HEK293 (cell line): ENCODE measurements around the gene EFCAB9.

Source experiments
- CTCF ChIA-PET: fragments of 350-600 bp; formaldehyde crosslinking; extraction: SDS; loops from one replicate; lab custom pipeline; 2021; ENCODE audit warnings: antibody characterized with exemption; lab: Yijun Ruan, JAX
- POLR2A ChIA-PET: fragments of 300-600 bp; formaldehyde crosslinking; extraction: SDS; loops from one replicate; lab custom pipeline; 2020; ENCODE audit warnings: antibody characterized with exemption, inconsistent platforms; lab: Yijun Ruan, JAX
- H3K27ac ChIP-seq: fragments of 200-500 bp; sonication (Bioruptor generic); 2 replicates; pipeline ENCODE4 v1.5.1; 2014; ENCODE audit warnings: low read depth, low read length, control low read depth, inconsistent platforms; ENCODE audit errors: extremely low read depth
- H3K36me3 ChIP-seq, 2 experiments: fragments of 200-500 bp in 1 of 2; sonication (Bioruptor generic) in 1 of 2; 1 replicate in 1 of 2; 2 replicates in 1 of 2; pipeline ENCODE4 v1.5.1; 2014 to 2017; ENCODE audit warnings: inconsistent platforms in 2 of 2, low read length in 2 of 2; ENCODE audit not compliant: control insufficient read depth in 2 of 2, insufficient read depth in 1 of 2
- H3K4me1 ChIP-seq: fragments of 200-500 bp; sonication (Bioruptor generic); 2 replicates; pipeline ENCODE4 v1.5.1; 2014; ENCODE audit warnings: mild to moderate bottlenecking, low read length, inconsistent platforms; ENCODE audit not compliant: control insufficient read depth, insufficient read depth
- H3K4me3 ChIP-seq: 2 replicates; pipeline ENCODE4 v1.5.1; 2011; ENCODE audit warnings: low read depth, mild to moderate bottlenecking, control low read depth, low read length, moderate library complexity
- H3K9me3 ChIP-seq: fragments of 200-500 bp; sonication (Bioruptor generic); 2 replicates; pipeline ENCODE4 v1.5.1; 2014; ENCODE audit warnings: low read depth, low read length, inconsistent platforms; ENCODE audit not compliant: control insufficient read depth, insufficient read depth
- GLI2 ChIP-seq: fragments of 450-650 bp; formaldehyde crosslinking; IDR thresholded peaks from 2 replicates; pipeline ENCODE4; 2017; ENCODE audit warnings: missing biosample characterization, missing genetic modification characterization, low read depth, borderline replicate concordance
- MEIS1 ChIP-seq: sonication (generic); formaldehyde crosslinking; IDR thresholded peaks from 2 replicates; pipeline ENCODE4 v1.8.1; 2022; ENCODE audit warnings: missing genetic modification reagents, mild to moderate bottlenecking, borderline replicate concordance
- MYNN ChIP-seq: fragments of 450-650 bp; formaldehyde crosslinking; IDR thresholded peaks from 2 replicates; pipeline ENCODE4 v1.5.1; 2016; ENCODE audit warnings: missing biosample characterization, missing genetic modification characterization, borderline replicate concordance
- PRDM1 ChIP-seq: fragments of 450-650 bp; formaldehyde crosslinking; IDR thresholded peaks from 2 replicates; pipeline ENCODE4; 2016; ENCODE audit warnings: missing biosample characterization, missing genetic modification characterization
- TRIM28 ChIP-seq: IDR thresholded peaks from 2 replicates; pipeline ENCODE4 v1.6.1; 2011; ENCODE audit warnings: low read length, control low read depth, borderline replicate concordance
- ZBTB21 ChIP-seq: fragments of 450-650 bp; formaldehyde crosslinking; IDR thresholded peaks from 2 replicates; pipeline ENCODE4 v1.5.1; 2017; ENCODE audit warnings: missing biosample characterization, missing genetic modification characterization
- ZEB2 ChIP-seq: fragments of 450-650 bp; formaldehyde crosslinking; IDR thresholded peaks from 2 replicates; pipeline ENCODE4 v1.5.1; 2016; ENCODE audit warnings: missing biosample characterization, missing genetic modification characterization
- ZFP69B ChIP-seq: fragments of 450-650 bp; formaldehyde crosslinking; IDR thresholded peaks from 2 replicates; pipeline ENCODE4 v1.5.1; 2016; ENCODE audit warnings: missing biosample characterization, missing genetic modification characterization
- ZNF350 ChIP-seq: fragments of 450-650 bp; formaldehyde crosslinking; IDR thresholded peaks from 2 replicates; pipeline ENCODE4 v1.5.0; 2017; ENCODE audit warnings: missing biosample characterization, mild to moderate bottlenecking, missing genetic modification characterization
- ZNF473 ChIP-seq: fragments of 450-650 bp; formaldehyde crosslinking; IDR thresholded peaks from 2 replicates; pipeline ENCODE4 v1.5.1; 2017; ENCODE audit warnings: missing biosample characterization, missing genetic modification characterization
- ZNF621 ChIP-seq: fragments of 450-650 bp; formaldehyde crosslinking; IDR thresholded peaks from 2 replicates; pipeline ENCODE4 v1.5.1; 2017; ENCODE audit warnings: missing biosample characterization, missing genetic modification characterization
- ZNF701 ChIP-seq: fragments of 450-650 bp; formaldehyde crosslinking; IDR thresholded peaks from 2 replicates; pipeline ENCODE4 v1.5.1; 2016; ENCODE audit warnings: missing biosample characterization, missing genetic modification characterization
- ZNF768 ChIP-seq: fragments of 450-650 bp; formaldehyde crosslinking; IDR thresholded peaks from 2 replicates; pipeline ENCODE4 v1.5.1; 2018; ENCODE audit warnings: missing biosample characterization, mild to moderate bottlenecking, missing genetic modification characterization
- ZNF837 ChIP-seq: fragments of 450-650 bp; formaldehyde crosslinking; IDR thresholded peaks from 2 replicates; pipeline ENCODE4 v1.5.1; 2016; ENCODE audit warnings: missing biosample characterization, missing genetic modification characterization
- ZXDB ChIP-seq: fragments of 450-650 bp; formaldehyde crosslinking; IDR thresholded peaks from 2 replicates; pipeline ENCODE4 v1.5.1; 2016; ENCODE audit warnings: missing biosample characterization, missing genetic modification characterization
- TF ChIP-seq, protein P1 (sequence below): fragments of 450-650 bp; formaldehyde crosslinking; IDR thresholded peaks from 2 replicates; pipeline ENCODE4 v1.5.1; 2017; ENCODE audit warnings: missing biosample characterization, mild to moderate bottlenecking, missing genetic modification characterization, moderate library complexity
- TF ChIP-seq, protein P2 (sequence below): fragments of 450-650 bp; formaldehyde crosslinking; IDR thresholded peaks from 2 replicates; pipeline ENCODE4 v1.5.1; 2016; ENCODE audit warnings: missing biosample characterization, missing genetic modification characterization
- TF ChIP-seq, protein P3 (sequence below): fragments of 450-650 bp; formaldehyde crosslinking; IDR thresholded peaks from 2 replicates; pipeline ENCODE4; 2016; ENCODE audit warnings: missing biosample characterization, missing genetic modification characterization
- TF ChIP-seq, protein P4 (sequence below): fragments of 450-650 bp; formaldehyde crosslinking; IDR thresholded peaks from 2 replicates; pipeline ENCODE4 v1.5.1; 2016; ENCODE audit warnings: missing biosample characterization, missing genetic modification characterization

EFCAB9 gene

DNA sequence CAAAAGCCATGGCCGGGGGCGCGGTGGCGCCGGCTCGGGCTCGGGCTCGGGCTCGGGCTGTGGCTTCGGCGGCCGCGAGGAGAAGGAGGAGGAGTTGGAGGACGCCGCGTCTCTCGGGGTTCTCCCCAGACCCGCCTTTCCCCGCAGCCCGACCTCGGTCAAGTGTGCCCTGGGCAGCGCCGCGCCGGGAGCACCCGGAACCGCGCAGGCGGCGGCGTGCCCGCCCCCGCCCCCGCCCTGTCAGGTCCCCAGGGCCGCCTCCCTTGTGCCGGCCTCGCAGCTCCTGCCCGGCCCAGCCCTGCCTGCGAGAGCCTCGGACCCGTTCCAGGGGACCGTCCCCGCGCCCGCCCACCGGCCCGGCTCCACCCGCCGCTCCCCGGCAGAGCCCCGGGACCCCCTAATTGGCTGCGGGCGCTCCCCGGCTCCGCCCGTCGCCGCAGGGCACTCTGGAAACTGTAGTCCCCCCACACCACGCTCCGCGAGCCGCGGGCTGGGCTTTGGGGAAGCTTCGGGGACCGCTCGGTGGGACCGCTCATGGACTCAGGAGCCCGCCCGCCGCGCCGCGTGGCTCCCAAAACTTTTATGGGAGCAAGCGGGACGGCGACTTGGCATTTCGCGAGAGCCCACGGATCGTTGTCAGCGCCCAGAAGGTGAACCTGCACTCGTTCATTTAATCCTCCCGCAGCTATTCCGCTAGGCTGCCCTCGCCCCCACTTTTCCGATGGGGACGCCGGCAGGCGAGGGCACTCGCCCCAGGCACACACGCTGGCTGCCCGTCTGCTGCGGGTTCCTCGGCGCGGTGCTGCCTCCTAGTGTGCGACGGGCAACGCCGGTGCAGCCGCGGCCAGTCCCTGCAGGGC, 5.7 kb upstream of the EFCAB9 start, which contains the start of gene STK10 (continued):
- TF ChIP-seq MEIS1 (CRISPR knock-in tag) (no peak), ZNF350 (no peak), ZFP69B (tag by site-specific recombination) (peak; percentile 88)
- TF ChIP-seq, all 188 proteins: peak for 76

DNA sequence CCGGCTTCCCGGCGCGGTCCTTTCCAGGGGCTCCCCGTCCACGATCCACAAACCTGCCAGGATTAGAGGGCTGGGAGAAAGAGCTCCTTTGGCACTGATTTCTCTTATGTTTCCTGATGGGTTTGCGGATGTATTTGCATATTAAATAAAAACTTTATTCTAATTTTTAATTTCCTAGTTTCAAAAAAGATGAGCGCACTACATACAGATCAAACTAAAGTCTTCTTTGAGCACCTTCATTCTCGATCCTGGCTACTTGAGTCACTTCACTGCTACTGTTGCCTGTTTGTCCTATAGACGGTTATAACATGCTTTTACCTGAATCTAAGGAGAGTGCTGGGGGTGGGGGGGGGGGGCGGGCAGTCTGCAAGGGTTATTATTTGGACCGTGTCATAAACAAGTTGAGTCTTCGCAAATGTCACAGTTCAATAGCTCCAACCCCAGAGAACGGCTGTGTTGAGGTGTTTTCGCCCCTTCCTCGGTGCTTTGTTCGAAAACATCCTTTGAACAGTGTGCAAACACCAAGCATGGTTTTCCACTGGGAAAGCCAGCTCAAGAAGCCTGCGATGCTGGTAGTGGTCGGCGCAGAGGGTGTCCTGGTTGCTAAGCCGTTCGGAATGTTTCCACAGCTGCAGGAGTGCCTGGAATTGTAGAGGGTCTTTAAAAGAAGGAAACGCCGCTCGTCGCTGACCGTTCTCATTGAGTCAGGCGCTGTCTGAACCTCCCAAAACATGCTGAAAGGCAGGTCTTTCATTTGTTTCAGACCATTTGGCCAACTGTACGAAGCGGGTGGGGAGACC, 4.9 kb upstream of the EFCAB9 start:
- CTCF ChIA-PET, result interaction anchor here (0.6 to 4.6 kb wide), 50 partner anchors 9 to 1667 kb away, joined by 3 to 44 read pairs (median 4); partner anchors contain the start of gene UBTD2
- peaks cover 4% of the 10 kb centered on the region; the same call in 1 of the 2 replicates for H3K4me1 ChIP-seq
- no peak for TF ChIP-seq GLI2 (tag by site-specific recombination)
- peak; percentile 2; the same call in 1 of the 2 replicates for TF ChIP-seq ZXDB (tag by site-specific recombination)
- TF ChIP-seq, protein P1, sequence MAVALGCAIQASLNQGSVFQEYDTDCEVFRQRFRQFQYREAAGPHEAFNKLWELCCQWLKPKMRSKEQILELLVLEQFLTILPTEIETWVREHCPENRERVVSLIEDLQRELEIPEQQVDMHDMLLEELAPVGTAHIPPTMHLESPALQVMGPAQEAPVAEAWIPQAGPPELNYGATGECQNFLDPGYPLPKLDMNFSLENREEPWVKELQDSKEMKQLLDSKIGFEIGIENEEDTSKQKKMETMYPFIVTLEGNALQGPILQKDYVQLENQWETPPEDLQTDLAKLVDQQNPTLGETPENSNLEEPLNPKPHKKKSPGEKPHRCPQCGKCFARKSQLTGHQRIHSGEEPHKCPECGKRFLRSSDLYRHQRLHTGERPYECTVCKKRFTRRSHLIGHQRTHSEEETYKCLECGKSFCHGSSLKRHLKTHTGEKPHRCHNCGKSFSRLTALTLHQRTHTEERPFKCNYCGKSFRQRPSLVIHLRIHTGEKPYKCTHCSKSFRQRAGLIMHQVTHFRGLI, result no peak
- 0 out of 2 replicates have a peak, but pooled peaks have one; percentile 7 for TF ChIP-seq ZEB2 (tag by site-specific recombination)
- peak overlapping the region; percentile 48 for H3K4me3 ChIP-seq
- POLR2A ChIA-PET, result interaction anchor here (0.6 to 3.0 kb wide), 7 partner anchors 11 to 94 kb away, joined by 3 to 18 read pairs (median 4); partner anchors contain the start of gene UBTD2
- H3K9me3 ChIP-seq, result no peaks in the 10 kb centered on the region
- peak overlapping the region; percentile 59; the same call in 1 of the 2 replicates for H3K27ac ChIP-seq
- H3K36me3 ChIP-seq, result no peaks in the 10 kb centered on the region

DNA sequence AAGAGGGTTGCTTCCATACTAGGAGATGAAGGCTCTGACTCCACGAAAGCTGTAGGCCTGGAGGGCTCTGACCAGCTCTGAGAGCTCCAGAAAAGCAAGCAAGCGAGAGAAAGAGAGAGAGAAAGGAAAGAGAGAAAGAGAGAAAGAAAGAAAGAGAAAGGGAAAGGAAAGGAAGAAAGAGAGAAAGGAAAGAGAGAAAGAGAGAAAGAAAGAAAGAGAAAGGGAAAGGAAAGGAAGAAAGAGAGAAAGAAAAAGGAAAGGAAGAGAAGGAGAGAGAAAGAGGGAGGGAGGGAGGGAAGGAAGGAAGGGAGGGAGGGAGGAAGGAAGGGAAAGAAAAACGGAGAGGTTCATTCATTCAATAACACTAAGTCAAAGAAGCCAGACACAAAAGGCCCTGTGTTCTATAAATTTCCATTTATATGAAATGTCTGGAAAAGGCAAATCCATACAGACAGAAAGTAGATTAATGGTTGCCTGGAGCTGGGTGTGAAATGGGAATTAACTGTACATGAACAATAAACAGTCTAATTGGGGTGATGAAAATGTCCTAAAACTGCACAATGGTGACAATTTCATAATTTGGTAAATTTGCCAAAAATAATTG, 4.2 kb upstream of the EFCAB9 start:
- H3K27ac ChIP-seq, result no peak overlapping the region
- peaks cover 4% of the 10 kb centered on the region; the same call in 1 of the 2 replicates for H3K4me1 ChIP-seq
- H3K9me3 ChIP-seq, result no peaks in the 10 kb centered on the region
- CTCF ChIA-PET, result interaction anchor here (0.6 to 4.6 kb wide), 19 partner anchors 8 to 421 kb away, joined by 3 to 44 read pairs (median 5); partner anchors contain the start of gene UBTD2
- POLR2A ChIA-PET, result interaction anchor here (0.6 to 3.0 kb wide), 2 partner anchors 58 to 94 kb away, joined by 3 to 18 read pairs; partner anchors contain the start of gene UBTD2
- H3K36me3 ChIP-seq, result no peaks in the 10 kb centered on the region
- H3K4me3 ChIP-seq, result no peak overlapping the region
- TF ChIP-seq, protein P2, sequence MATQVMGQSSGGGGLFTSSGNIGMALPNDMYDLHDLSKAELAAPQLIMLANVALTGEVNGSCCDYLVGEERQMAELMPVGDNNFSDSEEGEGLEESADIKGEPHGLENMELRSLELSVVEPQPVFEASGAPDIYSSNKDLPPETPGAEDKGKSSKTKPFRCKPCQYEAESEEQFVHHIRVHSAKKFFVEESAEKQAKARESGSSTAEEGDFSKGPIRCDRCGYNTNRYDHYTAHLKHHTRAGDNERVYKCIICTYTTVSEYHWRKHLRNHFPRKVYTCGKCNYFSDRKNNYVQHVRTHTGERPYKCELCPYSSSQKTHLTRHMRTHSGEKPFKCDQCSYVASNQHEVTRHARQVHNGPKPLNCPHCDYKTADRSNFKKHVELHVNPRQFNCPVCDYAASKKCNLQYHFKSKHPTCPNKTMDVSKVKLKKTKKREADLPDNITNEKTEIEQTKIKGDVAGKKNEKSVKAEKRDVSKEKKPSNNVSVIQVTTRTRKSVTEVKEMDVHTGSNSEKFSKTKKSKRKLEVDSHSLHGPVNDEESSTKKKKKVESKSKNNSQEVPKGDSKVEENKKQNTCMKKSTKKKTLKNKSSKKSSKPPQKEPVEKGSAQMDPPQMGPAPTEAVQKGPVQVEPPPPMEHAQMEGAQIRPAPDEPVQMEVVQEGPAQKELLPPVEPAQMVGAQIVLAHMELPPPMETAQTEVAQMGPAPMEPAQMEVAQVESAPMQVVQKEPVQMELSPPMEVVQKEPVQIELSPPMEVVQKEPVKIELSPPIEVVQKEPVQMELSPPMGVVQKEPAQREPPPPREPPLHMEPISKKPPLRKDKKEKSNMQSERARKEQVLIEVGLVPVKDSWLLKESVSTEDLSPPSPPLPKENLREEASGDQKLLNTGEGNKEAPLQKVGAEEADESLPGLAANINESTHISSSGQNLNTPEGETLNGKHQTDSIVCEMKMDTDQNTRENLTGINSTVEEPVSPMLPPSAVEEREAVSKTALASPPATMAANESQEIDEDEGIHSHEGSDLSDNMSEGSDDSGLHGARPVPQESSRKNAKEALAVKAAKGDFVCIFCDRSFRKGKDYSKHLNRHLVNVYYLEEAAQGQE (tag by site-specific recombination), result no peak
- TF ChIP-seq MYNN (tag by site-specific recombination) (no peak), TRIM28 (no peak), ZNF837 (no peak), ZNF621 (tag by site-specific recombination) (no peak), ZNF701 (tag by site-specific recombination) (no peak), PRDM1 (tag by site-specific recombination) (peak; percentile 100), ZBTB21 (tag by site-specific recombination) (no peak), ZNF473 (no peak), ZNF768 (tag by site-specific recombination) (no peak)
- TF ChIP-seq, protein P3, sequence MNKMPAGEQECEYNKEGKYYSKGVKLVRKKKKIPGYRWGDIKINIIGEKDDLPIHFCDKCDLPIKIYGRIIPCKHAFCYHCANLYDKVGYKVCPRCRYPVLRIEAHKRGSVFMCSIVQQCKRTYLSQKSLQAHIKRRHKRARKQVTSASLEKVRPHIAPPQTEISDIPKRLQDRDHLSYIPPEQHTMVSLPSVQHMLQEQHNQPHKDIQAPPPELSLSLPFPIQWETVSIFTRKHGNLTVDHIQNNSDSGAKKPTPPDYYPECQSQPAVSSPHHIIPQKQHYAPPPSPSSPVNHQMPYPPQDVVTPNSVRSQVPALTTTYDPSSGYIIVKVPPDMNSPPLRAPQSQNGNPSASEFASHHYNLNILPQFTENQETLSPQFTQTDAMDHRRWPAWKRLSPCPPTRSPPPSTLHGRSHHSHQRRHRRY (tag by site-specific recombination), result no peak
- TF ChIP-seq, protein P4, sequence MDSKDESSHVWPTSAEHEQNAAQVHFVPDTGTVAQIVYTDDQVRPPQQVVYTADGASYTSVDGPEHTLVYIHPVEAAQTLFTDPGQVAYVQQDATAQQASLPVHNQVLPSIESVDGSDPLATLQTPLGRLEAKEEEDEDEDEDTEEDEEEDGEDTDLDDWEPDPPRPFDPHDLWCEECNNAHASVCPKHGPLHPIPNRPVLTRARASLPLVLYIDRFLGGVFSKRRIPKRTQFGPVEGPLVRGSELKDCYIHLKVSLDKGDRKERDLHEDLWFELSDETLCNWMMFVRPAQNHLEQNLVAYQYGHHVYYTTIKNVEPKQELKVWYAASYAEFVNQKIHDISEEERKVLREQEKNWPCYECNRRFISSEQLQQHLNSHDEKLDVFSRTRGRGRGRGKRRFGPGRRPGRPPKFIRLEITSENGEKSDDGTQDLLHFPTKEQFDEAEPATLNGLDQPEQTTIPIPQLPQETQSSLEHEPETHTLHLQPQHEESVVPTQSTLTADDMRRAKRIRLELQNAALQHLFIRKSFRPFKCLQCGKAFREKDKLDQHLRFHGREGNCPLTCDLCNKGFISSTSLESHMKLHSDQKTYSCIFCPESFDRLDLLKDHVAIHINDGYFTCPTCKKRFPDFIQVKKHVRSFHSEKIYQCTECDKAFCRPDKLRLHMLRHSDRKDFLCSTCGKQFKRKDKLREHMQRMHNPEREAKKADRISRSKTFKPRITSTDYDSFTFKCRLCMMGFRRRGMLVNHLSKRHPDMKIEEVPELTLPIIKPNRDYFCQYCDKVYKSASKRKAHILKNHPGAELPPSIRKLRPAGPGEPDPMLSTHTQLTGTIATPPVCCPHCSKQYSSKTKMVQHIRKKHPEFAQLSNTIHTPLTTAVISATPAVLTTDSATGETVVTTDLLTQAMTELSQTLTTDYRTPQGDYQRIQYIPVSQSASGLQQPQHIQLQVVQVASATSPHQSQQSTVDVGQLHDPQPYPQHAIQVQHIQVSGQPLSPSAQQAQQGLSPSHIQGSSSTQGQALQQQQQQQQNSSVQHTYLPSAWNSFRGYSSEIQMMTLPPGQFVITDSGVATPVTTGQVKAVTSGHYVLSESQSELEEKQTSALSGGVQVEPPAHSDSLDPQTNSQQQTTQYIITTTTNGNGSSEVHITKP, result no peak
